Muscle of arm (tissue), 12 donors: ENCODE results near the gene TRIM16. TPM values are rescaled to one million over a fixed set of nuclear protein-coding genes. Genes with fewer than 3 reads are reported as not detected.
"Not testable (repeated sequence)": the region's sequence is repeated elsewhere in the genome, so short reads cannot be mapped to it uniquely, and the experiment has no call there.

Experiments
- DNase-seq: peaks from one replicate; pipeline ENCODE4 v3.0.0-alpha.2; 2013
- polyA plus RNA-seq, 12 donors: library from polyadenylated mRNA; unstranded; fragments of 120-200 nt; gene quantifications; one replicate each; pipeline ENCODE4 v1.2.1, GENCODE V29; 2013; ENCODE audit not compliant: insufficient read length in 12 of 12

Gene TRIM16
- polyA plus RNA-seq, 12 donors = 16.2 to 54.6 (median 41.5) TPM; not detected in 1

DNA sequence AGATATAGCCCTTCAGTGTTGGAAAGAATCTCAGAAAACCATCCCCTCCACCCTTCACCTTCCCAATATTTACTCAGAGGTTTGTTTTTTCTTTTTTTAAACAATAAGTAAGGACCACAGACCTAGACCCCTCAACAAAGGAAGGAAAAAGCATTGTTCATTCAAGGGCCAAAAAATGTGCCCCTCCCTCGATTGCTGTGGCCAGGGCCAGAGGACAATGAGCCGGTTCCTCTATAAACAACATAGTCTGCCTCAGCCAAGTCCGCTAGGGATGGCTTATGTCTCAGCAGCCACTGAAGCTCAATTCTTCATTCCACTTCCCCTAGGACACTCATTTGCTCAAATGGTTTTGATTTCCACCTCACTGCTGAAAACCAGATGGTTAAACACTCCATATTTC is 24.0 kb downstream of the TRIM16 start:
- DNase-seq = no peak

DNA sequence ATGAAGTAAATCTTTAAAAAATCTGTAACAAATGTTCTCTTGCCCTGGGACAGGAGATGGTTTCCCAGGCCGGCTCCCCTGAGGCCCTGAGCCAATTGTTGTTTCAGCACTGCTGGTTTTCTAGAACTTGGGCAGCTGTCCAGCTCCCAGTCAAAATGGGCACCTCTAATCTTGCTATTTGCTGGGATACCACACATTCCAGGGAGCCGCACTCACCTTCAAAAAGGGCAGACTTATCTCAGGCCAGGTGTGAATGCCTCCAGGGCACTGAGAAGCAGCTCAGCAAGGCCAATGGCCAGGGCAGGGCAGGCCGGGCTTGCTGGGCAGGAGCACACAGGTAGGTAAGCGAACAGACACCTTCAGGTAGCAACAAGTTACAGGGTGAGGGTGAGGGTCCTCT is 24.4 kb downstream of the TRIM16 start:
- DNase-seq = no peak

DNA sequence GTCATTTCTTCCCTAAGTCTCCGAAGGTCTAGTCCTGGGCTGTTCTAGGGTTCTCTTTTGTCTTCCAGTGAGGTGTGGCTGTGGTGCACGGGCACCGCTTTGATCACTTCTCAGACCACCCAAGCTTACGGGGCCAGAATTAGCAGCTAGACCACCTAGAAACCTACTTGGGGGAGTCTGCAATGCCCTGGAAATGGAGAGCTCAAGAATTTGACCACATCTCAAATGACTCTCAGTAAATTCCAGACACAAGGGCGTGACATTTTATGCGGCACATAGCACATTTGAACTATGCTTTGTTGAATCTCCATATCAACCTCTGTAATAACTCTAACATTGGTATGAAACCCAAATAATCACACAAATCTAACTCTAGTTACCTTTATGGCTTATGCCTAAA is 24.9 kb downstream of the TRIM16 start:
- no peak for DNase-seq

DNA sequence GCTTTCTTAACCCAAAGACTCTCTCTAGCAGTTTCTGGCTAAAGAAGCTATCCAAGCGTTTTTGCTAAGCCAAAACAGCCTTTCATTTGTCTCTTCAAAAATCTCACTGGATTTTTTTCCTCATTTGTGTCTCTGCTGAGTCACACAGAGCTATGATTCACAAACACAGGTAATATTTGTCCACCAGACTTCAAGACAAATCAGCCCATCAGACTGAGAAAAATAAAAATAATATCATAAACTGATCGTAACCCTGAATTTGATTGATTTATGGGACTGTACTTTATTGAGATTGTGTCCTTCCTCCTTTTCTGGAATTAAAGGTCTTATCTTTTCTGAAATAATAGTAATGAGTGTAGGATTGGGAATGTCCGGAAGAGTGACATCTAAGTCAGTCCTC is 25.8 kb downstream of the TRIM16 start:
- no peak for DNase-seq

DNA sequence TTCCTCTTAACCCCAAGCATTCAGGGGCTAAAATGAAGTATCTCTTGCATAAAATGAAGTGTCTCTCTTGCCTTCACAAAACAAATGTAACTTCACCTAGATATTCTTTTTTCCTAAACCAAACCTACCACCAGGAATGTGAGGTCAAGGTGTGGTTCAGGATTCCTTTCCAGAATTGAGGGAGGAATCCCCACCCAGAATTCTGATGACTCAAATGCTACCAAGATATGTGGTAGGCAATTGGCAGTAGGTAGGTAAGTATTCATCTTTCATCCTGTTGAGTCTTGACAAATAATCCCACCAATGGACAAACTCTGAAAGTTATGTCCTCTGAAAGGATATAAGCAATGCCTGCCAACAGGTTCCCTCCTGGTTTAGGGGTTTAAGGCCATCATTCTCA is 26.2 kb downstream of the TRIM16 start:
- DNase-seq = no peak

DNA sequence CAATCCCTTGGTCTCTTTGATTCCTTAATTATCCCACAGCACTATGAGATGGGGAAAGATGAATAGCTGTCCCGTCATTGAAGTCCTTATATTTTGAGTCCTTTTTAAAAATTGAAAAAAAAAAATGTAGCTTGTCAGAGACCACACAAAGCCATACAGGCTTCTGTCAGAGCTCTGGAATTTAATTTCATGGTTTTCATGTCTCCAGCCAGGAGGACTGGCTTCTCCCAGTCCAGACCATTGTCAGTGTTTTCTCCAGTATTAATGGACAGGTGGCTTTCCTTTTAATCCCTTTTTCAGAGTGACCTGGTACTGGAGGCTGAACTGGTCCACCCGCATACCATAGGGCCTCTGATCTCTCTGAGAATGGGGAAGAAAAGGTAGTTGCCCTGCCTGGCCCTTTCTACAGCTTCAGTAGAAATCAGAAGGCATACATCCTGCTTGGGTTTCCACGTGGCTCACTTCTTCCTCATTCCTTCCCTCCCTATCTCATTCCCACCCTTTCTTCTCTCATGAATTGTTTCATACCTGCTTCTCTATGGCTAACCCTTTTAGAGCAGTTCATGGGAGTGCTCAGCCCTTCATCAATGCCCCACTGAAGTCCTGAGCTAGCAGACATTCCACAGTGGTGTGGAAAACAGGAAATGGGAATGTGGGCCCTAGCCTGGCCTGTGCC is 29.1 kb downstream of the TRIM16 start:
- DNase-seq = no peak

DNA sequence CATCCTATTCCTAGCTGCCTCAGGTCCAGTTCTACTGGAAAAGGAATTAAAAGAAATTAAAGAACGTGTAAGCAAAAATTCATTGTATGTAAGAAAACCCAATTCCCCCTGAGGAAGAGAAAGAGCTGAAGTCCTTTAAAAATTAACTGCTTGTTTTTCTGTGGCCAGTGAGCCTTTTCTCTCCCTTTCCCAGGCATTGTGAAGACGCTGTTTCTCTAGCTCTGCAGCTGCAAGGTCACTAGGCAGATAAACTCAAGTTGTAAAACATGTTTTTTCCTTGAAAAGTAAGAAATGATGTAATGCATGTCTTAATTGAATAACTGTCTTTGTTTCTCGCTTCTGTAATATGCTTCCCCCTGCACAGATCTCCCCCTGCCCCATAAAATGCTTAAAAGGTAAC is 29.7 kb downstream of the TRIM16 start:
- DNase-seq = not testable (repeated sequence)

DNA sequence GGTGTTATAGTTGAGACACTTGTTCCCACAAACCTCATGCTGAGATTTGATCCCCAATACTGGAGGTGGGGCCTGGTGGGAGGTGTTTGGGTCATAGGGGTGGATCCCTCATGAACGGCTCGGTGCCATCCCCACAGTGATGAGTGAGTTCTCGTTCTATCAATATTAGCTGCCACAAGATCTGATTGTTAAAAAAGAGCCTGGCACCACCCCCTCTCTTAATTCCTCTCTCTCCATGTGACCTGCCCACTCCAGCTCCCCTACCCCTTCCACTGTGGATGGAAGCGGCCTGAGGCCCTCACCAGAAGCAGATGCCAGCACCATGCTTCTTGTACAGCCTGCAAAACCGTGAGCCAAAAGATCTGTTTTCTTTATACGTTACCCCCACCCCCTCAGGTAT is 31.2 kb downstream of the TRIM16 start:
- DNase-seq = no peak

DNA sequence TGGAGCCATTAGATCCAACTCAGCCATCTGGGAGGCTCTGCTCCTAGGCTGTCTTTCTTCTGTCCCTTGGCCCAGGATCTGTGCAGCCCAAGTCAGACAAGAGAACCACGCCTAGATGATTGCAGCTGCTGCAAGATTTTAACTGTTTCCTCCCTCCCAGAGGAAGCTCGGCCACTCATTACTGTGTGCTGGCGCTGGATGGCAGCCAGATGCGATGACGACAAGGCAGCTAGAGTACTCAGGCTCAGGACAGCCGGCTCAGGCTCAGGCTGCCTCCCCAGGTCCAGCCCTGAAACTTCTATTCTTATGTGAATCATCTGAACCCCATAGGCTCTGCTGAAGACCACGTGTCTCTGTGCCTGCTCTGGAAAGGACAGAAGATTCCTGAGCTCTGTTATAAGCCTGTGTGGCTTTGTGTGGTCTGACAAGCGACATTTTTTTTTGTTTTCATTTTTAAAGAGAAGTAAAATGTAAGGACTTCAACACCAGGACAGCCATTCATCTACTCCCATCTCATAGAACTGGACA is 32.5 kb downstream of the TRIM16 start:
- DNase-seq = peak; percentile 95

DNA sequence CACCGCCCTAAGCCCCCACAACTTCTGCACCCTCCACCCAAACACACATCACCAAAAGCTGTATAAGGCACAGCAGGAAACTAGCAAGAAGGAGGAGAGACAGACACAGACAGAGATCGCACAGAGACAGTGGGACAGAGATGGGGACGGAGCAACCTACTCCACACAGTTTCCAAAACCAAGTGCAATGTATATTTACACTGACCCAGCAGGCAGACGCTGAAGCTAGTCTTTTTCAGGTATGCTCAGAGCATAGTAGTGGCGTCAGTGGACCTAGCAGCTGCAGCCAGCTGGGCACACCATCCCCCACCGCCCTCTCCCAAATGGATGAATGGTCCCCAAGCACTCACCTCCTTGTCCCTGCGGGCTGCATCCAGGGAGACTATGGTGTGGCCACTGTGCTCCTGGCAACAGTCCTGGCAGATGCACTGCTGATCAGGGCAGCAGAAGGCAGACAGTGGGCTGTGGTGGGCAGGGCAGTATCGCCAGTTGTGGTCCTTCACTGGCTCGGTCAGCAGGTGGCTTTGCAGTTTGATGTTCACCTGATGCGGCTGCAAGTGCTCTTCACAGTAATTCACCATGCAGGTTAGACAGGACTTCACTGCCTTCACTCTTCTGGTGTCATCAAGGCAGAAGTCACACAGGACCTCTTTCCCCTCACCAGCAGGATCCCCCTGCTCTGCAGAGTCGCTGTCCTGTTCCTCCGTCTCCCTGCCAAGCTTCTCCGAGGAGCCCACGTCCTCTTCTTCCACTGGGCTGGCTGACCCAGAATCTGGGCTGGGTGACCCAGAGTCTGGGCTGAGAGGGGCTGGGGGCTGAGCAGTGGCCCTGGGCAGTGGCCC is 33.1 kb downstream of the TRIM16 start:
- peak; percentile 39 for DNase-seq

DNA sequence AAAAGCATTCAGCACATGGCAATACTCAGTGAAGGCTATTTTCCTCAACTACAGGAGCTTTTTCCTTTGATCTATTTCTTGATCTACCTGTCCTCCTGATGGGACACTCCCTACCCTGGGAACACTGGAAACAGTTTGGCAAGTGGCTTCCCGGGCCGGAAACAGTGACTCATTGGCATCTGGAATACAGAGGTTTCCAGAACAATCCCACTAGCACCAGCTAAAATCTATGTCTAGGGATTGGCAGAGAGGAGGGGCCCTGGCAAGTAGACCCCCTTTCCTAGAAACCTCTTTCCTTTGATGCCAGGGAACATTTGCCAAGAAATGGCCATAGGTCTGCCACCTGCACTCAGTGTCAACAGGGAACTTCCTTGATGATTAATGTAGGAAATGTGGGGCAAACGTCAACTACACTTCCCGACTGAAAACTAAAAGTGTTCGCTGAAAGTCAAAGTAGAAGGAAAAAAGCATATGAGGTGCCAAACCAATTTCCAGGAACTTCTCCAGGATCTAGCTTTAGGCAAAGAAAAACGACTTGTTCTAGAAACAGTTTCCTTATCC is 34.2 kb downstream of the TRIM16 start:
- peak; percentile 70 for DNase-seq

DNA sequence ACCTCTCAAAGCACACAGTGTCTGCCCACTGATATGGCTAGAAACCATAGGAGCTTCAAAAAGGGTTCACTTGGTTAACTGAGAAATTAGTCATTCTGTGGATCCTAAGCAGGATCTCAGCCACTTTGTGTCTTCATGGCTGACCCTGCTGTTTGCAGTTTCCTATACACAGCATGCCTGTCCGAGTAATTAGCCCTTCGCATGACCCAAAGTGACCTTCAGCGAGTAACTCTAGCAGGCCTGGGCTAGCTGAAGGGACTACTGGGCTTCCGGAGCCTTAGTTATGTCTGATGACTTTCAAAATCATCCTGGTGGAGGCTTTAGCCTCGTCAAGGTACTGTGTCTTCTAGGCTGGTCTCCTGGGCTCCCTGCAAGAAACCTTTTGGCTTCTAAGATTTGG is 35.7 kb downstream of the TRIM16 start:
- no peak for DNase-seq

DNA sequence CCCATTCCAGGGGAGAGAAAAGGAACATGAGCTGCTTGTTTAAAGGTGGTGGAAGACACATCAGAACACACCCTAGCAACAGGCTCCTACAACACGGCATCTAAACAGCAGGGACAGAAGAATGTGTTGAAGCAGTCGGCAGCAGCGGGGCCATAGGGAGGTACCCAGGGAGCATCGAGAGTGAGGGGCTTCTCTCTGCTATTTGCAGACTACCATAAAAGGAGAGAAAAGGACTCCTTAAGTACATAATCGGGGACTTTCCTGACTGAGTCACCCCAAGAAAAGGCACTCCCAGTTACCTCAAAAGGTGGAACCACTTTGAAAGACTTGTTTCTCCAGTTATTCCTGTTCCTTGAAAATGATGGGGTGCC is 38.2 kb downstream of the TRIM16 start:
- DNase-seq = peak; percentile 44

DNA sequence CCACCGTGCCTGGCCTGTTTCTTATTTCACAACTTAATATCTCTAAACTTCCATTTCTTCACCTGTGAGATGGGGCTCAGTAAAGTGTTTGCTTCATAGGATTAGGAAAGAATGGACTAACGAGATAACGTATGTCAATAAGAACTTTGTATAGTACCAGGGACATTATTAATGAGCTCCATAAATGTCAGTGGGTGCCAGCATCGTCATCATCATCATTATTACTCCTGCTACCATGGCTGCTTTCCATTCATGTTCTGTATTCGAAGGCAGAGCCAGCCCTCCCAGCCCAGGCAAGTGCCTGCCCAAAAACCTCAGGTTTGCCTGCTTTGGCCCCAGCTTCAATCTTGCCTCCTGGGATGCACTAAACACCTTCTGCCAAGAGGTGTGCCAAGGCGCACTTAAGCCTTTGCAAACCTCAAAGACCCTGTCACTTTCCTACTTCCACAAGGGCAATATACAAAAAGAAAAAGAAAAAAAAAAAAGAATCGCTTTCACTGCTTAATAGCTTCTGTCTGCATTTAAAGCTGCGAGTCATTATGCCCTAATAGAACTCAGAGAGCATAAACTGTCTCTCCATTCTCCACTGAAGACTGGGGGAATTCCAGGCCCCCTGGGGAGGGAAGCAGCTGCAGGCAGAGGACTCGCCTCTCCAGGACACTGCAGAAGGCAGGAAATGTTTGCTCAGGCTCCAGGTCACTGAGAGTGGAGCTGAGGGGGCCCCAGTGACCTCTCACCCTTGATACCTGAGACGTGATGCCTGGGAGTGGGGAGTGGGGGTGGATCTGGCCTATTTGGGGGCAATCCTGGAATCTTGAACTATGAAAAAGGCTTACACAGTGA is 38.8 kb downstream of the TRIM16 start:
- peak; percentile 42 for DNase-seq

DNA sequence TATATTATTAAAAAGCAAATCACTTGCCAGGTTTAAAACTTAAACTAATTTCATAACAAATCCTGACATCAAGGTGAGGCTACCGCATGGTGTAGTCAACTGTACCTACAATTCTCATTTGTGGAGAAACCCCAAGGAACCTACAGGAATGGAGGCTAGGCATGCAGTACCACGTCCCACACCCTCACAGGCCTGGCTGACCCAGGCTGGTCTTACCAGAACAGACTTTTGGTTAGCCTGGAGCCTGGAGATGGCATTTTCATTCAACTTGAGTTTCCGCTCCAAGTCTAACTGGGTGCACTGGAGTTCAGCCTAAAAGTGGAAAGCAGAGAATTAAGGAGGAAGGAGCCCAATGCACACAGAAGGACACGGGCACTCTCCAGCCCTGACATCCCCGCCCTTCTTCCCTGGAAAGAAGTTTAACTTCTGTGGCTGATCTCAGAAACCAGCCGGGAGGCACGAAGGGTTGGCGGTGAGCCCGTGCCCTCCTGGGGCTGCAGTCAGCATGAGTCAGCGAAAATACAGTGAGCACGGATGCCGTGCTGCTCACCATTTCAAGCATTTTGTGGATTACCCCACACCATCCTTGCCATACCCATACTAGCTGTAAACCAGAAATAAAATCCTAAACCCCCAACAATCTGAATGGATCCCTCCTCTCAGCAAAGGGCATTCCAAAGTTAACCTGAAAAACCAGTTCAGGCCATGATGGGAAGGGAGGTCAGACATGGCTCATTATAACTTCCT is 41.4 kb downstream of the TRIM16 start:
- DNase-seq = not testable (repeated sequence)

DNA sequence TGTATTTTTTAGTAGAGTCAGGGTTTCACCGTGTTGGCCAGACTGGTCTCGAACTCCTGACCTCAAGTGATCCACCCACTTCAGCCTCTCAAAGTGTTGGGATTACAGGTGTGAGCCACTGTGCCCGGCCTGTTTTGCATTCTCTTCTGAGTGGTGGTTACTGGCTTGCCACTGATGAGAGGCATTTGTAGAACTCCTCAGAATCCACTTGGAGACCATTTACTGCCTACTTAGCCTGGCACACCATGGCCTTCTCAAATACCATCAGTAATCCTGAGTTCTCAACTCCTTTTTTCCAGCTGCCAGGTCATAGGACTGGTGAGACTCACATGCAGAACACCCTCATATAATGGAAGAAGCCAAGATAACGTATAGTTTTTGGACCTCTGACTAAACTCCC is 42.1 kb downstream of the TRIM16 start:
- not testable (repeated sequence) for DNase-seq

DNA sequence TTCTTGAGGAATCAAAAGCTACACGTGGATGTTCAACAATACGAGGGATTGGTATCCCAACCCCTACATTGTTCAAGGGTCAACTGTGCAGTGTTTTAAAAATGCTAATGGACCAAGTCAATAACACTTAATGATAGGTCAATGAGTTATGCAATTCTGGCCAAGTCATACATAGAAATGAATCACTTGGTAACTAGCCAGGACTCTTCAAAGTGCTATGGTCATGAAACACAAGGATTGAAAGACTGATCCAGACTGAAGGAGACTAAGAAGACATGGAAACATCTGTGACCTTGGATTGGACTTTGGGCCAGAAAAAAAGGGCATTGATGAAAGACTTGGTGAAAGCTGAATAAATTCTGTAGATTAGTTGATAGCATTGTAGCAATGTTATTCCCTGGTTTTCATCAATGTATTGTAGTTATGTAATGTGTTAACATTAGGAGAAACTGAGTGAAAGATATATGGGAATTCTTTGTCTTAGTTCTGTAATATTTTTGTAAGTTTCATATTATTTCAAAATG is 53.1 kb downstream of the TRIM16 start:
- DNase-seq = not testable (repeated sequence)

DNA sequence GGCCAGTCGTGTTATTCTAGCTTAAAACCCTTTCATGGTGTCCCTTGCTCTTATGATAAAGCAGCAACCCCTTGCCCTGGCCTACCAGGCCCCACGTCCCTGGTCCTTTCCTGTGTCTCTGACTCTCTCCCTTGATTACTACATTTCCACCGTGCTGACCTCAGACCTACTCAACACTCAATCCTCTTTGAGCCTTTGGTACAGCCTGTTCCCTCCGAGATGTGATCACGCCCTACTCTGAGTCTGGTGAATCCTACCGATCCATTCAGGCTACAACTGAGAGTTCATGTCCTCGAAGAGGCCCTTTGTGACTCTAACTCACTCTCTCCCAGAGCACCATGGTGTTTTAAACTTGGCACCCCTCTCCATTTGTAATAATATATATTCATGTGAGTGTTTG is 54.1 kb downstream of the TRIM16 start:
- not testable (repeated sequence) for DNase-seq

DNA sequence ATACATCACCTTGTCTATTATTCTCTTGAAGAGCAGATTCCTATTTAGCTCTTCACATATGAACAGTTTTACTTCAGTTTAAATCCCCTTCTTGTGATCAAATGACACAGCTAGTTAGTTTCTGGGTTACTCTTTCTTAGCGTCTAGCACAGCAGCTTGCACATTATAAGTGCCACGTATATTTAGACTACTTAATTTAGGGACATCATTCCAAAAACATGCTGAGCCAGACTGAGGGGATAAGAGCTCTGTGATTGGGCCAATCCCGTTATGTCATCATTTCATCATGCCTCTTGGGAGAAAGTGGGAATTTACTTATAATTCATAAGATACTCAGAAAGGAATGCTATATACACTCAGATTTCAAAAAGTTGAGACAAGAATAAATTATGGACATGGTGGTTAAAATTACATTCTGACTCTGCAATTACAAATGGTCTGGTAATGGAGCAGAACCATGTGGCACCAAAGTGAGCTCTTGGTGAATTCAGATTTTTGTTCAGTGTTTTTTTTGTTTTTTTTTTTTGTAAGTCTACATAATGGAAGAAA is 60.4 kb downstream of the TRIM16 start:
- DNase-seq = peak; percentile 43

DNA sequence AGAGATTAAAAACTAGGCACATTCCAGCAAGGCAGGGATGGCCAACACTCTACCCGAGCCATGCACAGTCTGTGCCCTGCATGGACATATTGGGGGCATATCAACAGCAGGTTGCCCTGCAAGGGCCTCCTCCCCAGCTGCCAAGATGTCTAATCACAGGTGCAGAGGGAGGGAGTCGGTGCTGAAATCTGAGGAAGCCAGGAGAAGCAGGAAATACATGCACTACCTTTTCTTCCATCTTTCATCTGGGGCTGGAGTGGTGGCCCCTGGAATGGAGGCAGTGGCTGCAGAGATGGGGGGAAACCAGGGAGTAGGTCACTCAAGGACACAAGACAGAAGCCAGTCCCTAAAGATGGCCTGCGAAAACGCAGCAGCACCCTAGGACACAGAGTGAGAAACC is 60.9 kb downstream of the TRIM16 start:
- not testable (repeated sequence) for DNase-seq

DNA sequence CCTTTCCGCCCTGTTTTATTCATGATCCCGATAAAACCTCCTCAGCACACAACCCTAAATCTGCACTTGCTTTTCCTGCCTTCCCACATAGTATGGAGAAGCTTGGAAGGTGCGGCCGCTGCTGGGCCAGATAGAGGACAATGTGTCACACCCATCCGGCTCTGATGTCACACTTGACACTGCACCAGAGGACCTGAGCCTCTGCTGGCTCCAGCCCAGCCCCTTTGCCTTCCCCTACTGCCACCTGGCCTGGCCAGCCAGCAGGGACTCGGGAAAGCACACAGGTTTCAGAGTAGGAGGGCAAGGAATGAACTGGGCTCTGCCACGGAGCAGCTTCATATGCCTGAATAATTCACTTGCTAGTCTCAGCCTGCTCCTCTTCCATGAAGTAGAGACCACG is 62.0 kb downstream of the TRIM16 start:
- DNase-seq = not testable (repeated sequence)
